ENCODE data around the gene LRRC3C. TPM values are rescaled to one million over a fixed set of nuclear protein-coding genes. Genes with fewer than 3 reads are reported as not detected.
A peak's percentile ranks its signal among the peaks of the same experiment; 100 is the strongest.

LRRC3C gene
- total RNA-seq, 1 donor from 2014 or later: not detected

- H3K36me3 ChIP-seq (ENCODE audit: control insufficient read depth, insufficient read depth, low read length): no peaks in the 10 kb centered on the region
- peaks cover 3% of the 10 kb centered on the region for H3K27me3 ChIP-seq (ENCODE audit: control insufficient read depth, insufficient read depth, low read length)
- no peak for TF ChIP-seq CTCF (IDR thresholded peaks at IDR 0.05; ENCODE audit: insufficient read depth, low read length, poor library complexity, severe bottlenecking)
- no peak for DNase-seq (ENCODE audit: low read depth)
- no peak overlapping the region for H3K4me3 ChIP-seq (ENCODE audit: low read depth, low read length)
Measured at GRCh38 chr17:39950871-39951348, 23.4 kb downstream of the LRRC3C start.

- H3K27me3 ChIP-seq (ENCODE audit: control insufficient read depth, insufficient read depth, low read length): no peaks in the 10 kb centered on the region
- peak overlapping the region; percentile 25 for H3K4me3 ChIP-seq (ENCODE audit: low read depth, low read length)
- DNase-seq (ENCODE audit: low read depth): no peak
- H3K36me3 ChIP-seq (ENCODE audit: control insufficient read depth, insufficient read depth, low read length): no peaks in the 10 kb centered on the region
- no peak for TF ChIP-seq CTCF (IDR thresholded peaks at IDR 0.05; ENCODE audit: insufficient read depth, low read length, poor library complexity, severe bottlenecking)
Measured at GRCh38 chr17:39951924-39952679, 24.6 kb downstream of the LRRC3C start.

- H3K36me3 ChIP-seq (ENCODE audit: control insufficient read depth, insufficient read depth, low read length): no peaks in the 10 kb centered on the region
- DNase-seq (ENCODE audit: low read depth): peak; percentile 86
Measured at GRCh38 chr17:39952680-39953470, 25.3 kb downstream of the LRRC3C start.

DNA sequence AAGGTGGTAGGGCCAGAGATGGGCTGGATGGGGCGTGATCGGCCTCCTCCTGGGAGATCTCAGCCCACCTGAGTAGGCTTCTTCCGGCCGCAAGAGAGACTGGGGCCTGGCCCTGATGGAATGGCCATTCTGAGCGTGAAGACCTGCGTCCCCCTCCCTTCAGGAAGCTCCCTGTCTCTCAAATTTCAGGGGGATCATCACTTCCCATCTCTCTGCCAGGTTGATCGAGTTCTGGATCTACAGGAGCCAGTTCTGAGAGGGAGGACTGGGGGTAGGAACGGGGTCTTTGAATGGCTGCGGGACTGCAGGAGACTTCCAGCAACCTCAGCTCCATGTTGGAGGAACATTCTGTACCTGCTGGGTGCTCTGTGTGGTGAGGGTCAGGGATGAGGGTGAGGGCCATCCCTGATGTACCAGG lies 25.9 kb downstream of the LRRC3C start:
- H3K27me3 ChIP-seq (ENCODE audit: control insufficient read depth, insufficient read depth, low read length): no peaks in the 10 kb centered on the region
- no peak for TF ChIP-seq CTCF (IDR thresholded peaks at IDR 0.05; ENCODE audit: insufficient read depth, low read length, poor library complexity, severe bottlenecking)
- peak overlapping the region; percentile 32 for H3K4me3 ChIP-seq (ENCODE audit: low read depth, low read length)
- H3K36me3 ChIP-seq (ENCODE audit: control insufficient read depth, insufficient read depth, low read length): no peaks in the 10 kb centered on the region
- no peak for DNase-seq (ENCODE audit: low read depth)

More at GRCh38 chr17:39952680-39953470, 25.3 kb downstream of the LRRC3C start:
- TF ChIP-seq CTCF (IDR thresholded peaks at IDR 0.05; ENCODE audit: insufficient read depth, low read length, poor library complexity, severe bottlenecking): no peak
- H3K27me3 ChIP-seq (ENCODE audit: control insufficient read depth, insufficient read depth, low read length): no peaks in the 10 kb centered on the region
- peak overlapping the region; percentile 32 for H3K4me3 ChIP-seq (ENCODE audit: low read depth, low read length)

DNA sequence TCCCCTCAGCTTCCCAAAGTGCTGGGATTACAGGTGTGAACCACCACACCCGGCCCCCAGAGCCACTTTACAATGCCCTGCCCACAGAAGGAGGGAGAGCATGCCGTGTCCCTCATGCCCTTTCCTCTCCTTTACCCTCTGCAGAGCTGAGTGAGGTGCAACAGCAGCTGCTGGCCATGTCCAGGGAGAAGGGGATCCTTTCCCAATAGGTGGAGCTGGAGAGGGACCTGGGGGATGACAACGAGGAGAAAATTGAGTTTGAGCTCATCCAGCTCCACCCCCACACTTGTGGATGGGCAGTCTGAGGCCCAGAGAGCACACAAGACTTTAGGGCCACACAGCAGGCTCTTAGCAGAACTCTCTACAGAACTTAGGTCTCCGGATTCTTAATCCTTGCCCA lies 27.3 kb downstream of the LRRC3C start:
- DNase-seq (ENCODE audit: low read depth): no peak
- no peaks in the 10 kb centered on the region for H3K27me3 ChIP-seq (ENCODE audit: control insufficient read depth, insufficient read depth, low read length)
- no peaks in the 10 kb centered on the region for H3K36me3 ChIP-seq (ENCODE audit: control insufficient read depth, insufficient read depth, low read length)
- no peak for TF ChIP-seq CTCF (IDR thresholded peaks at IDR 0.05; ENCODE audit: insufficient read depth, low read length, poor library complexity, severe bottlenecking)
- H3K4me3 ChIP-seq (ENCODE audit: low read depth, low read length): no peak overlapping the region
